Inferior parietal cortex (tissue), 1 donor: Measurements from ENCODE around the gene RAB10.
A peak's percentile ranks its signal among the peaks of the same experiment; 100 is the strongest.
"Not testable (repeated sequence)": the region's sequence is repeated elsewhere in the genome, so short reads cannot be mapped to it uniquely, and the experiment has no call there.

Experiments used
- DNase-seq: peaks from one replicate; pipeline ENCODE4 v3.0.0-alpha.2; 2016; ENCODE audit errors: extremely low spot score

Gene RAB10

DNA sequence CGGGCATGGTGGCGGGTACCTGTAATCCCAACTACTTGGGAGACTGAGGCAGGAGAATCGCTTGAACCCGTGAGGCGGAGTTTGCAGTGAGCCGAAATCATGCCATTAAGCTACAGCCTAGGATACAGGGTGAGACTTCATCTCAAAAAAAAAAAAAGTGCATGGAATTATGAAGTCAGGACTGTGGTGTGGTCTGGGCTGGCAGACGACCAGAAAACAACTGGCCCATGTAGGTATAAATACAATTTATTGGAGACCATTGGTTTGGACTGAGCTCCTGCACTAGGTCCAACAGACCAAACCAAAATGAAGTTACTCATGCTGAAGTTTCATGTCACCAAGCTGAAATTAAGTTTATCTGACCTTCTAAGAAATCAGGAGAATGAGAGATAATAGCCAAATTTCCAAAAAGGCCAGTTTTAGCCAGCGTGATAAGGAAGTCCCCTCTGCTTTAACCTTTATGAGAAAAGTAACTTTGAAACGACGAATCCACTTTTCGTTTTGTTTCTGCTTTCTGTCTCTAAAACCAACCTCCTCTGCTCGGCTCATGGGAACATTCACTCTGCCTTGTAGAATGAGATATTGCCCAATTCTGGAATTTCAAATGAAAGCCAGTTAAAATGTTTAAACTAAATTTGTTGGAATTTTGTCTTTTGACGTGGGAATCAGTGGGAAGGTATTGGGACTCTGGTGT is 17.7 kb upstream of the RAB10 start:
- DNase-seq = no peak

DNA sequence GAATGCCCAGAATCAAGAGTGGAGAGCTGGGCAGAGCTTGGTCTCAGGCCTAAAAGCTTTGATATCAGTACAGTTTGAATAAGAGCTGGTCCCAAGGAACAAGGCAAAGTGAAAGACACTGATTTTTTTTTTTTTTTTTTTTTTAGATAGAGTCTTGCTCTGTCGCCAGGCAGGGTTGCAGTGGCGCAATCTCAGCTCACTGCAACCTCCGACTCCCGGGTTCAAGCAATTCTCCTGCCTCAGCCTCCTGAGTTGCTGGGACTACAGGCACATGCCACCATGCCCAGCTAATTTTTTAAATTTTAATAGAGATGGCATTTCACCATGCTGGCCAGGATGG is 17.2 kb upstream of the RAB10 start:
- not testable (repeated sequence) for DNase-seq

- DNase-seq = no peak
These were observed 16.3 kb upstream of the RAB10 start for GRCh38 chr2:26017464-26018183.

DNA sequence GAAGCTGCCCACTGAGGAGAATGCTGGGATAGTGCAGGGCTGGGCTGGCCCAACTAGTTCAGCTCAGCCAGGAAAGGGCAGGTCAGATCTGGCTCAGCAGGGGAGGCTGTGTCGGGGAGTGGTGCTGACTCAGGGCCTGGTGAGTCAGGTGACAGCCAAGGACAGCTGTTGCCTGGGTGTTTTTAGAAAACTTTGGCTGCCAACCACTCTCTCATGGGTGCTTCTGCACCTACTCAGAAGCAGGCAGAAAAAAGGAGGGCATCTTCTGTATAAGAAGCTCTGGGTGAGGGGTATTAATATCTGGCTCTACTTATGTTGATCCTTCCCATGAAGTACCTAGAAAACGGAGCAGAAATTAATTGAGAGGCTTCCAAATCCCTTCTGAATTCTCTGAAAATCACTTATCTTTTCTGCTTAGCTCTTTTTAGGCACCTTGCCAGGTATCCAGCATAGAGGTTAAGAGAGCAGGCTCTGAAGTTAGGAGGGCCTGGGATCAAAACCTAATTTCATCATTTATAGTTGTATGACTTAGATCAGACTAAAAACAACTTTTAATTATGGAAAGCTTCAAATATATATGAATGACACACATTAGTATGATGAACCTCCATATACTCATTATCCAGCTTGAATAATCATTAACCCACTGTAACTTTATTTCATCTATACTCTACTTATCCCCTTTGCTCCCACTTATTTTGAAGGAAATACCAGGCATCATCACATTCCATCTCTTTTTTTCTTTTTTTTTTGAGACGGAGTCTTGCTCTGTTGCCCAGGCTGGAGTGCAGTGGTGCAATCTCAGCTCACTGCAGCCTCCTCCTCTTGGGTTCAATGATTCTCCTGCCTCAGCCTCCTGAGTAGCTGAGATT is 15.5 kb upstream of the RAB10 start:
- peak; percentile 63 for DNase-seq

DNA sequence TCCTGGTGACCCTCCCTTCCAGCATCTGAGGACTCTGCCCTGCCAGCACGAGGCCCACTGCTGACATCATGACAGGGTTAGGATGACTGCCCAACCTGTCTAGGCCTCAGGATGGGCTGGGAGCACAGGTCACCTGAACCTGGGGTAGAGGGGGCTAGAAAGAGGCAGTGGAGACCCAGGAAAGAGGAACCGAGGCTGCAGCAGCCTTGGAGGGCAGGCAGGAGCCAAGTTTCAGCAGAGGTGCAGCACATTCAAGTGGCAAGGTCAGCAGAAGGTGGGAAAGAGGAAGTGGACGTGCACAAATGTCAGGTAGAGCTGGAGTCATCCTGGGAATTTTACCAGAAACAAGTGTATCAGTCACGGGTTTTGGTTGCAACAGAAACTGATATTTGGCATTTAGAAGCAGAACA is 13.6 kb upstream of the RAB10 start:
- no peak for DNase-seq

GRCh38 chr2:26024260-26024659 is 9.6 kb upstream of the RAB10 start:
- DNase-seq = no peak

GRCh38 chr2:26025509-26025908 is 8.4 kb upstream of the RAB10 start:
- DNase-seq = no peak

- not testable (repeated sequence) for DNase-seq
These were observed 5.8 kb upstream of the RAB10 start for GRCh38 chr2:26028083-26028482.

GRCh38 chr2:26032586-26033269 is 1.2 kb upstream of the RAB10 start:
- not testable (repeated sequence) for DNase-seq

GRCh38 chr2:26033270-26033817 is 540 bp upstream of the RAB10 start:
- no peak for DNase-seq

GRCh38 chr2:26034637-26034992 is 731 bp downstream of the RAB10 start:
- no peak for DNase-seq

DNA sequence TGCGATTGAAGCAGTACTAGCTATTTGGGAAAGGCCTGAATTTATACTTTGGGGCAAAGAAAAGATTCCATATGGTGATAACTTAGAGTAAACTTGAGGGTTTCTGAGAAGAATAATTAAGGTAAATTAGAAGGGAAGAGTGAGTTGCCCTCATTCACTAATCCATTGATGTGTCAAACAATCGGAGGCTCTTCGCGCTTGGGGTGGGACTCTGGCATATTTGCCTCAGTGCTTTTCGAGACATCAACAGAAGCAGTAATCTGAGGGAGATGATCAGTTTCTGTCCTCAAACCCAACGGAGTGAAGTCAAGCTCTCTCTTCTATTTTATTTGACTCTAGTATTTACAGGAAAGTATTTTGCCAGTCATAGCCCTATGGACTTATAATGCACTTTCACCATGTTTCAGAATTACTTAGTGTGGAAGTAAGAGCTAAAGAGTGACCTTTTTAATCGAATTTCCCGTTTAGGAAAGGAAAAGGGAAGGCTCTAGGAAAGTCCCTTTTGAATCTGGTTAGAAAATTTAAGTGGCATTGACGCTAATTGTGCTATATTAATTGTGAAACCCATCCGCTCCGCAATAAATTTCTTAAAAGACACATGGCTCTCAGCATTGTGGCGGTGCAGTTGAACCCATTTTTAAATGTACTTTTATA is 1.3 kb downstream of the RAB10 start:
- DNase-seq = no peak

- DNase-seq = no peak
These were observed 5.9 kb downstream of the RAB10 start for GRCh38 chr2:26039603-26040323.

- no peak for DNase-seq
These were observed 9.2 kb downstream of the RAB10 start for GRCh38 chr2:26043109-26043508.

DNA sequence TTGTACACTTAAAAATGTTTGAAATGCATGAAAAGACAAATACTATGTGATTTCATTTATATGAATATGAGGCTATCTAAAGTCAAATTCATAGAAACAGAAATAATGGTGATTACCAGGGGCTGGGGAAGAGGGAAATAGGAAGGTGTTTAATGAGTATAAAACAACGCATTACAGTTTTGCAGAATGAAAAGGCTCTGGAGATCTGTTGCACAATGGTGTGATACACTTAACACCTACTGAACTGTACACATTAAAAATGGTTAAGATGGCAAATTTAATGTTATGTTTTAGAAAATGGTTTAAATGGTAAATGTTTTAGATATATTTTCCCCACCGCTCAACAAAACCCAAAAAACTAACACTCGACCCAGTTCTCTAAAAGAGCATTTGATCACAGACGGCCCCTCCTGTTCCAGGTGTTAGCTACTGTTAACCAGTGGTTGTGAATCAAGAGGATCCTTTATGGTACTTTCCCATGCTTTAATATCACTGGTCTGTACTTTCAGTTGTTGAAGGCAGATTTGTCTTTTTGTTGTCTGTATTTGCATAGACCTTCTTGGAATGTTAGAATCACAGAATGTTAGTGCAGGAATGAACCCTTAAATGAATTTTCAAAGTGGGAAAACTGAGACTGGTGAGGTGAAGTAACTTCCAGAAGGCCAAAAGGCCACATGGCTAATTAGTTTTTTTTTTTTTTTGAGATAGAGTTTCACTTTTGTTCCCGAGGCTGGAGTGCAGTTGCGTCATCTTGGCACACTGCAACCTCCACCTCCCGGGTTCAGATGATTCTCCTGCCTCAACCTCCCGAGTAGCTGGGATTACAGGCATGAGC is 10.2 kb downstream of the RAB10 start:
- no peak for DNase-seq

GRCh38 chr2:26048791-26049190 is 14.9 kb downstream of the RAB10 start:
- DNase-seq = no peak

DNA sequence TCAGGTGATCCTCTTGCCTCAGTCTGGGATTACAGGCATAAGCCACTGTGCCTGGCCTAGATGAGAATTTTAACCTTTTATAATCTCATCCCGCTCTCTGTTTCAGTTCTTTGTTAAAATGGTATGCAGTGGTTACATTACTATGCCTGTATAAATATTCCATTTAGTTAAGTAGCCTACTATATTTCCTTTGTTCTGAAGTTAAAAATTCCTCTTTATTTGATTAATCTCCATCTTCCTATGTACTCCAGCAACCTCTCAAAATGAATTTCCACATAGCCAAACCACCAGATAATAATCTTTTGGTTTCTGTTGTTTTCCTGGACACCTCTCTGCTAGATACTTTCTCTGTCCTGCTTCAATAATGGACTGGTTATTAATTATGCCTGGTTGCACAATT is 15.8 kb downstream of the RAB10 start:
- DNase-seq = no peak

- DNase-seq = no peak
These were observed 18.9 kb downstream of the RAB10 start for GRCh38 chr2:26052740-26053139.

- no peak for DNase-seq
These were observed 20.9 kb downstream of the RAB10 start for GRCh38 chr2:26054598-26055348.
